Epithelial cell of proximal tubule (primary cell): Measurements from ENCODE around the gene R3HCC1L. TPM values are rescaled to one million over a fixed set of nuclear protein-coding genes. Genes with fewer than 3 reads are reported as not detected.
"Not testable (repeated sequence)": the region's sequence is repeated elsewhere in the genome, so short reads cannot be mapped to it uniquely, and the experiment has no call there.

Source experiments
- DNase-seq: peaks from one replicate; pipeline ENCODE4 v3.0.0-alpha.2; 2011; ENCODE audit warnings: low read depth
- H3K4me3 ChIP-seq: 2 replicates; pipeline ENCODE4 v1.5.1; 2011; ENCODE audit warnings: low read depth, mild to moderate bottlenecking, low read length
- total RNA-seq: library from RNA; depleted of rRNA; stranded (reverse); fragments of >200 nt; gene quantifications from 2 replicates; pipeline ENCODE4 v1.2.3, GENCODE V29; 2015
- TF ChIP-seq, protein P1 (sequence below): conservative IDR thresholded peaks from 2 replicates; pipeline ENCODE4 v1.5.1; 2012; ENCODE audit warnings: low read depth, mild to moderate bottlenecking, low read length

R3HCC1L gene
- total RNA-seq, 1 donor from 2014 or later, result 8.6 TPM

DNA sequence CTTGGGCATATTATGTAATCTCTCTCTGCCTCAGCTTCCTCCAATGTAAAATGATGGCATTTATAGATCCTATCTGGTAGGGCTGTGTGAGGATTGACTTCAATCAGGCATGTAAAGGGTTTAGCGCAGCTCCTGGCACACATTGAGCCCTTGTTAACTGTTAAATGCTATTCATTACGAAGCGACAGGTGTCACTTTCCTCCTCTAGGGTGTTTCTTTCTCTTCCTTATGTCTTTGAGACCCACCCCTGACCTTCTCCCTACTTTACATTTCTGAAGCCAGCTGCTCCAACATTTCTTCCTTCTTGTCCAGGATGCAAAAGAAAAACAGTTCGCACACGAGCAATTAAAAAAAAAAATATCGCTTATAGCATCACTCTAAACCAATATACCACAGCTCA is 5.7 kb upstream of the R3HCC1L start:
- TF ChIP-seq, protein P1, sequence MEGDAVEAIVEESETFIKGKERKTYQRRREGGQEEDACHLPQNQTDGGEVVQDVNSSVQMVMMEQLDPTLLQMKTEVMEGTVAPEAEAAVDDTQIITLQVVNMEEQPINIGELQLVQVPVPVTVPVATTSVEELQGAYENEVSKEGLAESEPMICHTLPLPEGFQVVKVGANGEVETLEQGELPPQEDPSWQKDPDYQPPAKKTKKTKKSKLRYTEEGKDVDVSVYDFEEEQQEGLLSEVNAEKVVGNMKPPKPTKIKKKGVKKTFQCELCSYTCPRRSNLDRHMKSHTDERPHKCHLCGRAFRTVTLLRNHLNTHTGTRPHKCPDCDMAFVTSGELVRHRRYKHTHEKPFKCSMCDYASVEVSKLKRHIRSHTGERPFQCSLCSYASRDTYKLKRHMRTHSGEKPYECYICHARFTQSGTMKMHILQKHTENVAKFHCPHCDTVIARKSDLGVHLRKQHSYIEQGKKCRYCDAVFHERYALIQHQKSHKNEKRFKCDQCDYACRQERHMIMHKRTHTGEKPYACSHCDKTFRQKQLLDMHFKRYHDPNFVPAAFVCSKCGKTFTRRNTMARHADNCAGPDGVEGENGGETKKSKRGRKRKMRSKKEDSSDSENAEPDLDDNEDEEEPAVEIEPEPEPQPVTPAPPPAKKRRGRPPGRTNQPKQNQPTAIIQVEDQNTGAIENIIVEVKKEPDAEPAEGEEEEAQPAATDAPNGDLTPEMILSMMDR, result no peak
- no peak for DNase-seq
- H3K4me3 ChIP-seq, result no peak overlapping the region

- no peak overlapping the region for H3K4me3 ChIP-seq
- TF ChIP-seq, protein P1, result no peak
- no peak for DNase-seq
These were observed 2.8 kb upstream of the R3HCC1L start for GRCh38 chr10:98131619-98132018.

DNA sequence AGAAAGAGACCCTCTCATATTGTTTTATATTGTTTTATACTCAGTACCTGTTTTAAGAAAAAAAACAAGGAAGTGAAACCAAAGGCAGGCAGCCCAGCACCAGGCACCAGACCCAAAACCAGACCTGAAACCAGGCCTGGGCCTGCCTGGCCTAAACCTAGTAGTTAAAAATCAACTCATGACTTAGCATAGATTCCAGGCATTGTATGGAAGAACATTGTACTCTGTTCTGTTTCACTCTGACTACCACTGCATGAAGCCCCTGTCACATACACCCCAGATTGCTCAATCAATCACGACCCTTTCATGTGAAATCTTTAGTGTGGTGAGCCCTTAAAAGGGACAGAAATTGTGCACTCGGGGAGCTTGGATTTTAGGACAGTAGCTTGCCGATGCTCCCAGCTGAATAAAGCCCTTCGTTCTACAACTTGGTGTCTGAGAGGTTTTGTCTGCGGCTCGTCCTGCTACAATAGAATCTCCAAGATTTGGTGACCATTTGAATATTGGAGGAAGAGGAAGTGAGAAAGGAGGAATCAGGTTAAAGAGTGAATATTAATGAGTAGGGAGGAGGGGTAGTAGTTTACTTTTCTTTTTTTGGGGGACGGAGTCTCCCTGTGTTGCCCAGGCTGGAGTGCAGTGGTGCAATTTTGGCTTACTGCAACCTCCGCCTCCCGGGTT is 1.2 kb upstream of the R3HCC1L start:
- not testable (repeated sequence) for DNase-seq, H3K4me3 ChIP-seq

GRCh38 chr10:98134117-98134430 is 383 bp upstream of the R3HCC1L start:
- peak overlapping the region; percentile 88 for H3K4me3 ChIP-seq
- TF ChIP-seq, protein P1, result no peak
- DNase-seq, result no peak

GRCh38 chr10:98135222-98135899 is 904 bp downstream of the R3HCC1L start:
- TF ChIP-seq, protein P1, result no peak
- peak overlapping the region; percentile 88 for H3K4me3 ChIP-seq
- DNase-seq, result no peak

GRCh38 chr10:98136775-98137174 is 2.3 kb downstream of the R3HCC1L start:
- H3K4me3 ChIP-seq, DNase-seq: not testable (repeated sequence)

- TF ChIP-seq, protein P1, result no peak
- H3K4me3 ChIP-seq, result no peak overlapping the region
- DNase-seq, result no peak
These were observed 3.6 kb downstream of the R3HCC1L start for GRCh38 chr10:98138031-98138430.

GRCh38 chr10:98139431-98139830 is 5.0 kb downstream of the R3HCC1L start:
- no peak for DNase-seq
- H3K4me3 ChIP-seq, result no peak overlapping the region
- TF ChIP-seq, protein P1, result no peak
